Subcutaneous abdominal adipose tissue (tissue), 5 donors: Measurements from ENCODE around the gene F11.
"Not testable (repeated sequence)": the region's sequence is repeated elsewhere in the genome, so short reads cannot be mapped to it uniquely, and the experiment has no call there.

Experiments
- H3K27ac ChIP-seq: one replicate; pipeline ENCODE4 v1.7.0; 2013; ENCODE audit warnings: low read depth, mild to moderate bottlenecking, inconsistent platforms, low read length, moderate library complexity
- H3K27me3 ChIP-seq, 5 donors: one replicate each; pipeline ENCODE4 v1.7.0; 2013; ENCODE audit warnings: low read length in 5 of 5, inconsistent platforms in 1 of 5; ENCODE audit not compliant: control insufficient read depth in 5 of 5, insufficient read depth in 4 of 5
- H3K36me3 ChIP-seq, 5 donors: one replicate each; pipeline ENCODE4 v1.7.0; 2013; ENCODE audit warnings: low read length in 5 of 5; ENCODE audit not compliant: control insufficient read depth in 5 of 5, insufficient read depth in 5 of 5
- H3K4me1 ChIP-seq, 5 donors: one replicate each; pipeline ENCODE4 v1.7.0; 2013; ENCODE audit warnings: low read length in 5 of 5, mild to moderate bottlenecking in 3 of 5, moderate library complexity in 1 of 5; ENCODE audit not compliant: control insufficient read depth in 5 of 5, insufficient read depth in 5 of 5
- H3K4me3 ChIP-seq, 5 donors: one replicate each; pipeline ENCODE4 v1.7.0; 2013; ENCODE audit warnings: low read length in 5 of 5, low read depth in 1 of 5
- H3K9ac ChIP-seq, 5 donors: one replicate each; pipeline ENCODE4 v1.7.0; 2013; ENCODE audit warnings: low read length in 5 of 5, mild to moderate bottlenecking in 4 of 5, moderate library complexity in 3 of 5
- H3K9me3 ChIP-seq, 5 donors: one replicate each; pipeline ENCODE4 v1.7.0; 2013; ENCODE audit warnings: low read length in 5 of 5; ENCODE audit not compliant: control insufficient read depth in 5 of 5
- donor health status: healthy.
- donor health status: healthy.
- donor health status: healthy.
- donor health status: healthy.
- donor health status: healthy.

Gene F11

GRCh38 chr4:186298031-186298647, 32.1 kb downstream of the F11 start:
- peak overlapping the region in 1 of 5 donors; percentile 13 for H3K4me3 ChIP-seq
- peaks cover 4 to 17% (median 13%) of the 10 kb centered on the region in 5 donors for H3K27me3 ChIP-seq
- no peak overlapping the region for H3K27ac ChIP-seq
- H3K9ac ChIP-seq, result no peak overlapping the region
- H3K36me3 ChIP-seq, result no peaks in the 10 kb centered on the region
- H3K4me1 ChIP-seq, result peaks cover 0 to 4% (median 0%) of the 10 kb centered on the region in 5 donors
- no peaks in the 10 kb centered on the region for H3K9me3 ChIP-seq

GRCh38 chr4:186299291-186299690, 33.3 kb downstream of the F11 start:
- Histone ChIP-seq H3K36me3 (no peaks in the 10 kb centered on the region), H3K4me3 (no peak overlapping the region), H3K27me3 (peaks cover 4 to 19% (median 10%) of the 10 kb centered on the region in 5 donors), H3K27ac (no peak overlapping the region), H3K9me3 (no peaks in the 10 kb centered on the region), H3K4me1 (peaks cover 0 to 4% (median 0%) of the 10 kb centered on the region in 5 donors), H3K9ac (no peak overlapping the region)

GRCh38 chr4:186300659-186301390, 34.8 kb downstream of the F11 start:
- H3K9me3 ChIP-seq, result no peaks in the 10 kb centered on the region
- no peak overlapping the region for H3K9ac ChIP-seq
- no peak overlapping the region for H3K27ac ChIP-seq
- H3K4me3 ChIP-seq, result no peak overlapping the region
- no peaks in the 10 kb centered on the region for H3K36me3 ChIP-seq
- peaks cover 4 to 24% (median 15%) of the 10 kb centered on the region in 5 donors for H3K27me3 ChIP-seq
- H3K4me1 ChIP-seq, result peaks cover 0 to 4% (median 0%) of the 10 kb centered on the region in 5 donors

GRCh38 chr4:186304216-186304615, 38.2 kb downstream of the F11 start:
- no peak overlapping the region for H3K27ac ChIP-seq
- peaks cover 7 to 14% (median 9%) of the 10 kb centered on the region in 5 donors for H3K27me3 ChIP-seq
- peaks cover 0 to 3% (median 0%) of the 10 kb centered on the region in 5 donors for H3K4me1 ChIP-seq
- no peaks in the 10 kb centered on the region for H3K36me3 ChIP-seq
- H3K9me3 ChIP-seq, result no peaks in the 10 kb centered on the region
- no peak overlapping the region for H3K4me3 ChIP-seq
- no peak overlapping the region for H3K9ac ChIP-seq

GRCh38 chr4:186304866-186305505, 39.0 kb downstream of the F11 start:
- no peaks in the 10 kb centered on the region for H3K9me3 ChIP-seq
- no peak overlapping the region for H3K9ac ChIP-seq
- no peak overlapping the region for H3K27ac ChIP-seq
- peaks cover 0 to 3% (median 0%) of the 10 kb centered on the region in 5 donors for H3K4me1 ChIP-seq
- no peak overlapping the region for H3K4me3 ChIP-seq
- peaks cover 9 to 14% (median 11%) of the 10 kb centered on the region in 5 donors for H3K27me3 ChIP-seq
- H3K36me3 ChIP-seq, result no peaks in the 10 kb centered on the region

- H3K27me3 ChIP-seq, result peaks cover 9 to 15% (median 12%) of the 10 kb centered on the region in 5 donors
- H3K36me3 ChIP-seq, result no peaks in the 10 kb centered on the region
- H3K9me3 ChIP-seq, result no peaks in the 10 kb centered on the region
- peaks cover 0 to 3% (median 0%) of the 10 kb centered on the region in 5 donors for H3K4me1 ChIP-seq
- H3K27ac ChIP-seq, result no peak overlapping the region
- no peak overlapping the region for H3K9ac ChIP-seq
- no peak overlapping the region for H3K4me3 ChIP-seq
Observed at GRCh38 chr4:186307497-186307896, 41.5 kb downstream of the F11 start.

- H3K27me3 ChIP-seq, result peaks cover 9 to 18% (median 13%) of the 10 kb centered on the region in 5 donors
- H3K4me1 ChIP-seq, result peaks cover 0 to 3% (median 0%) of the 10 kb centered on the region in 5 donors
- H3K27ac ChIP-seq, result no peak overlapping the region
- no peaks in the 10 kb centered on the region for H3K36me3 ChIP-seq
- H3K4me3 ChIP-seq, result no peak overlapping the region
- no peaks in the 10 kb centered on the region for H3K9me3 ChIP-seq
- H3K9ac ChIP-seq, result no peak overlapping the region
Observed at GRCh38 chr4:186307916-186308315, 41.9 kb downstream of the F11 start.

- Histone ChIP-seq H3K27me3 (peaks cover 0 to 5% (median 0%) of the 10 kb centered on the region in 5 donors), H3K27ac (no peak overlapping the region), H3K9ac (no peak overlapping the region), H3K4me3 (no peak overlapping the region), H3K9me3 (no peaks in the 10 kb centered on the region), H3K4me1 (no peaks in the 10 kb centered on the region), H3K36me3 (no peaks in the 10 kb centered on the region)
Observed at GRCh38 chr4:186318481-186318880, 52.5 kb downstream of the F11 start.

GRCh38 chr4:186324660-186325059, 58.7 kb downstream of the F11 start:
- not testable (repeated sequence) for H3K4me1 ChIP-seq, H3K27ac ChIP-seq, H3K27me3 ChIP-seq, H3K9me3 ChIP-seq, H3K4me3 ChIP-seq, H3K9ac ChIP-seq, H3K36me3 ChIP-seq

- H3K4me3 ChIP-seq, result no peak overlapping the region
- no peak overlapping the region for H3K27ac ChIP-seq
- H3K9ac ChIP-seq, result no peak overlapping the region
- no peaks in the 10 kb centered on the region for H3K27me3 ChIP-seq
- H3K9me3 ChIP-seq, result peaks cover 0 to 6% (median 3%) of the 10 kb centered on the region in 5 donors
- no peaks in the 10 kb centered on the region for H3K4me1 ChIP-seq
- H3K36me3 ChIP-seq, result no peaks in the 10 kb centered on the region
Observed at GRCh38 chr4:186326391-186326790, 60.4 kb downstream of the F11 start.
